ENCODE results near the gene SNX22. TPM values are rescaled to one million over a fixed set of nuclear protein-coding genes. Genes with fewer than 3 reads are reported as not detected.

Gene SNX22
- total and polyA plus RNA-seq, 9 donors = 0.07 to 2.3 (median 0.28) TPM; not detected in 1

DNA sequence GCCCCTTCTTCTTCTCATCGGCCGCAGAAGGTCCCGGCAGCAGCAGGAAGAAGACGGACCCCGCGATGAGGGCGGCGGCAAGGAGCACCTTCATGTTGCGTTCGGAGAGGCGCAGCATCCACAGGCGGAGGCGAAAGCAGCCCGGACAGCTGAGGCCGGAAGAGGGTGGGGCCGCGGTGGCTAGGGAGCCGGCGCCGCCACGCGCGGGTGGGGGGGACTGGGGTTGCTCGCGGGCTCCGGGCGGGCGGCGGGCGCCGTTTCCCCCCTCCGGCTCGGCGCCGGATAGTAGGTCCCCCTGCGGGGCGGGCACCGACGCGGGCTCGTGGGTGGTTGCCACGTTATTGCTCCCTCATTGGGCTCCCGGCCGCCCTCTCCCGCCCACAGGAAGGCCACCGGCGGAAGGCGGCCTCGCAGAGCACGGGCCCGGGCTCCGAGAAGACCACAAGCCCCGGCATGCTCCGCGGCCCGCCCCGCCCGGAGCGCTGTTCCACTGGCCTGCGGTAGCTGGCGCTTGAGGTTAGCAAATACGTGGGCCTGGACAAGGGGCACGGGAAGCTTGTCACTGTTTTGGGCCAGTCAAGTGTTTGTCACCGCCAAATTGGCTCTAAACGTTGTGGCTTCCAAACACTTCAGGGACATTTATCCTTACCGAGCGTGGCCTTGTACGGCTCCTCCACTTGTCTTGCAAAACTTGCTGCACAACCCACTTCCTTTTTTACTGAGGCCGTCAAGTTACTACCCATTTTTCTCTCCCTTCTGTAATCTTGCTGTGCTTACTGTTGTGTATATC lies 11.5 kb downstream of the SNX22 start, which contains the start of gene PPIB:
Gene PPIB, minus strand, starts transcription at position 154 of the 790 bp plus-strand sequence. Its CDS starts 36 bp downstream, at position 118.
- TF ChIP-seq EP300 (IDR thresholded peaks at IDR 0.05) = no peak
- TF ChIP-seq, protein P1, sequence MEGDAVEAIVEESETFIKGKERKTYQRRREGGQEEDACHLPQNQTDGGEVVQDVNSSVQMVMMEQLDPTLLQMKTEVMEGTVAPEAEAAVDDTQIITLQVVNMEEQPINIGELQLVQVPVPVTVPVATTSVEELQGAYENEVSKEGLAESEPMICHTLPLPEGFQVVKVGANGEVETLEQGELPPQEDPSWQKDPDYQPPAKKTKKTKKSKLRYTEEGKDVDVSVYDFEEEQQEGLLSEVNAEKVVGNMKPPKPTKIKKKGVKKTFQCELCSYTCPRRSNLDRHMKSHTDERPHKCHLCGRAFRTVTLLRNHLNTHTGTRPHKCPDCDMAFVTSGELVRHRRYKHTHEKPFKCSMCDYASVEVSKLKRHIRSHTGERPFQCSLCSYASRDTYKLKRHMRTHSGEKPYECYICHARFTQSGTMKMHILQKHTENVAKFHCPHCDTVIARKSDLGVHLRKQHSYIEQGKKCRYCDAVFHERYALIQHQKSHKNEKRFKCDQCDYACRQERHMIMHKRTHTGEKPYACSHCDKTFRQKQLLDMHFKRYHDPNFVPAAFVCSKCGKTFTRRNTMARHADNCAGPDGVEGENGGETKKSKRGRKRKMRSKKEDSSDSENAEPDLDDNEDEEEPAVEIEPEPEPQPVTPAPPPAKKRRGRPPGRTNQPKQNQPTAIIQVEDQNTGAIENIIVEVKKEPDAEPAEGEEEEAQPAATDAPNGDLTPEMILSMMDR (IDR thresholded peaks at IDR 0.05) = peak in 2 of 3 donors; percentile 43 to 46
- peak; percentile 77 for TF ChIP-seq POLR2A (IDR thresholded peaks at IDR 0.05)
- H3K27me3 ChIP-seq = no peaks in the 10 kb centered on the region
- peak within 1 kb of the TSS; percentile 86 for H3K4me3 ChIP-seq
- peak within 1 kb of the TSS; percentile 3 to 74 for H3K27ac ChIP-seq
- H3K4me1 ChIP-seq (ENCODE audit: insufficient read depth) = peaks cover 9% of the 10 kb centered on the region
- H3K9me3 ChIP-seq = no peaks in the 10 kb centered on the region
- no peaks in the 10 kb centered on the region for H3K36me3 ChIP-seq
- WGBS, 3 donors = 0 to 1% (median 1%) methylated on average over 58 to 69 of the region's 69 CpGs
- peak; percentile 97 to 99 (median 97) for DNase-seq
- intact Hi-C loops (cut with DNase I) = no loop called here

DNA sequence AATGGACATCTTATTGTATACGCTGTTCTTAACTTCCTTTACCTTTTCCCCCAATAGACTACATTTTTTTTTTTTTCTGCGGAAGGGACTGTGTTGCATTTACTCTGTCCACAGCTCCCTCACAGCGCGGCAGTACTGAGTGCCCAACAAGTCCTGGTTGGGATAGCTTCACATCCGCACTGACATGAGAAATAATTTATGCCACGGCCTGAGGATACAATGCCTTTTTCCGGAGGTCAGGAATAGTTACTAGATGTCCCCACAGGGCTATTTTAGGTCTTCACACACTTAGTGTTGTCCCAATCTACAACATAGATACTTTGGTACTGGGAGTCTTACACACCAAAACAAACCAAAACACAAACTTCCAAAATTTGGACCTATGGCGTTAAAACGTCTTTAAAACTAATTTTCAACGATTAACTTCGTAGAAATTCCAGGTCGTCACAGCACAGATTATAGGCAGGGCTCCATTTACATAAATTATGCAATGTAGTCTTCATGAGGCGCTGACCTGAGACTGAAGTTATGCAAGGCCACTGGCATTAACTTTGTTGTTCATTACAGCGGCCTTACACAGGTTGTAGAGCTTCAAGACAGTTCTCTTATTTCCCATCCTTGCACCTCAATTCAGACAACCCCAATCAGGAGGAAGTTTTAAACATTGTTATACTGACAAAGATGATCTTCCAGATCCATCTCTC lies 12.3 kb downstream of the SNX22 start:
- Histone ChIP-seq H3K27ac (peak overlapping the region in 1 of 2 donors; percentile 67), H3K36me3 (no peaks in the 10 kb centered on the region), H3K27me3 (no peaks in the 10 kb centered on the region), H3K9me3 (no peaks in the 10 kb centered on the region), H3K4me1 (ENCODE audit: insufficient read depth) (peaks cover 9% of the 10 kb centered on the region), H3K4me3 (peak overlapping the region; percentile 26)
- intact Hi-C loops (cut with DNase I) = no loop called here
- WGBS, 3 donors = 55 to 67% (median 63%) methylated on average over 14 of the region's 14 CpGs
- DNase-seq = no peak
- TF ChIP-seq POLR2A (IDR thresholded peaks at IDR 0.05) (no peak), EP300 (IDR thresholded peaks at IDR 0.05) (no peak)
- TF ChIP-seq, protein P1 (IDR thresholded peaks at IDR 0.05) = no peak

- H3K4me3 ChIP-seq = no peak overlapping the region
- peaks cover 9% of the 10 kb centered on the region for H3K4me1 ChIP-seq (ENCODE audit: insufficient read depth)
- no peak for DNase-seq
- intact Hi-C loops (cut with DNase I) = no loop called here
- H3K36me3 ChIP-seq = no peaks in the 10 kb centered on the region
- H3K27ac ChIP-seq = no peak overlapping the region
- WGBS, 3 donors = 80 to 84% (median 81%) methylated on average over 4 of the region's 4 CpGs
- no peaks in the 10 kb centered on the region for H3K9me3 ChIP-seq
- no peak for TF ChIP-seq POLR2A (IDR thresholded peaks at IDR 0.05)
- H3K27me3 ChIP-seq = no peaks in the 10 kb centered on the region
Measured at GRCh38 chr15:64164436-64164835, 12.9 kb downstream of the SNX22 start.

- Histone ChIP-seq H3K4me3 (no peak overlapping the region), H3K4me1 (ENCODE audit: insufficient read depth) (peaks cover 7% of the 10 kb centered on the region), H3K36me3 (no peaks in the 10 kb centered on the region), H3K27ac (no peak overlapping the region), H3K27me3 (no peaks in the 10 kb centered on the region), H3K9me3 (no peaks in the 10 kb centered on the region)
- intact Hi-C loops (cut with DNase I) = no loop called here
- TF ChIP-seq EP300 (IDR thresholded peaks at IDR 0.05) (no peak), POLR2A (IDR thresholded peaks at IDR 0.05) (no peak)
- TF ChIP-seq, protein P1 (IDR thresholded peaks at IDR 0.05) = no peak
- WGBS, 3 donors = 80 to 86% (median 81%) methylated on average over 5 of the region's 5 CpGs
- peak in 1 of 5 donors; percentile 7 for DNase-seq
Measured at GRCh38 chr15:64166102-64166890, 14.8 kb downstream of the SNX22 start.

All from ovary (tissue), 9 donors.